IMR-90 (cell line): ENCODE data around the gene SARM1.

Experiments used
- CEBPB ChIP-seq: IDR thresholded peaks from 2 replicates; pipeline ENCODE4 v1.6.1; 2012; ENCODE audit warnings: low read depth, low read length, improper control_type of control experiment
- MAFK ChIP-seq: IDR thresholded peaks from 2 replicates; pipeline ENCODE4 v1.6.1; 2012; ENCODE audit warnings: low read depth, low read length, improper control_type of control experiment
- MAZ ChIP-seq: IDR thresholded peaks from 2 replicates; pipeline ENCODE4 v1.6.1; 2012; ENCODE audit warnings: low read depth, mild to moderate bottlenecking, low read length, improper control_type of control experiment, moderate library complexity, borderline replicate concordance
- POLR2A ChIP-seq: IDR thresholded peaks from 2 replicates; pipeline ENCODE4 v1.6.1; 2012; ENCODE audit warnings: mild to moderate bottlenecking, low read depth, low read length
- RAD21 ChIP-seq: IDR thresholded peaks from 2 replicates; pipeline ENCODE4 v1.6.1; 2012; ENCODE audit warnings: low read length, improper control_type of control experiment
- TF ChIP-seq, protein P1 (sequence below): conservative IDR thresholded peaks from 2 replicates; pipeline ENCODE4 v1.5.1; 2012; ENCODE audit warnings: mild to moderate bottlenecking, low read depth, low read length, improper control_type of control experiment
- TF ChIP-seq, protein P2 (sequence below): fragments of 150-350 bp; IDR thresholded peaks from 2 replicates; pipeline ENCODE4 v1.6.1; 2017; ENCODE audit warnings: mild to moderate bottlenecking, antibody characterized with exemption, low read length, low read depth

DNA sequence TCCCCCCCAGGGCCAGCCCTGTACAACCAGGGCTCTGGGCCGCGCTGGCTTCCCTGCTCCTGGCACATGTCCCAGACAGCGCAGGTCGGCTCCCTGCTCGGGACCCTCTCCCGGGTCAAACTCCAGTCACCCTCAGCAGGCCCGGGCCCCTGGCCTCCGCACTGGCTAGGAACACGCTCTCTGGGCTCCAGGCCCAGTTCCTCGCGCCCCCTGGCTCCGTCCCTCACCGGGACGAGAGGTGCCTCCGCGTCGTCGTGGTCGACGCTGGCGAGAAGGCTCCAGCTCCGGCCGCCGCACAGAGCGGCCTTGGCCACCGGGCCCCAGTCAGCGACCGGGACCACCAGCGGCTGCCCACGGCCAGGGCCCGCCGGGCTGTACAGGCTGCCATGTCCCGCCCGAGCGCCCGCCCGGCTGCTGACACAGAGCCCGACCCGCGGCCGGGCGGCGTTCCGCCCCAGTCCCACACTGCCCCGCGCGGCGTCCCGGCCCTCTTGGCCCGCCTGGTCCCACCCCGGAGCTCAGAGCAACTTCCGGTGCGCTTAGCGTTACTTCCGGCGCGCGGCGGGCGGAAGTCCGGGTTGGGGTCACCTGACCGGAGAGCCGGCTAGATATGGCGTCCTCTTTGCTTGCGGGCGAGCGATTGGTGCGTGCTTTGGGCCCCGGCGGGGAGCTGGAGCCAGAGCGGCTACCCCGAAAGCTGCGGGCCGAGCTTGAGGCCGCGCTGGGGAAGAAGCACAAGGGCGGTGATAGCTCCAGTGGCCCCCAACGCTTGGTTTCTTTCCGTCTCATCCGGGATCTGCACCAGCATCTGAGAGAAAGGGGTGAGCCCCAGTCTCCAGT, 14.2 kb upstream of the SARM1 start, which contains the start of gene POLDIP2:
- TF ChIP-seq, protein P1, sequence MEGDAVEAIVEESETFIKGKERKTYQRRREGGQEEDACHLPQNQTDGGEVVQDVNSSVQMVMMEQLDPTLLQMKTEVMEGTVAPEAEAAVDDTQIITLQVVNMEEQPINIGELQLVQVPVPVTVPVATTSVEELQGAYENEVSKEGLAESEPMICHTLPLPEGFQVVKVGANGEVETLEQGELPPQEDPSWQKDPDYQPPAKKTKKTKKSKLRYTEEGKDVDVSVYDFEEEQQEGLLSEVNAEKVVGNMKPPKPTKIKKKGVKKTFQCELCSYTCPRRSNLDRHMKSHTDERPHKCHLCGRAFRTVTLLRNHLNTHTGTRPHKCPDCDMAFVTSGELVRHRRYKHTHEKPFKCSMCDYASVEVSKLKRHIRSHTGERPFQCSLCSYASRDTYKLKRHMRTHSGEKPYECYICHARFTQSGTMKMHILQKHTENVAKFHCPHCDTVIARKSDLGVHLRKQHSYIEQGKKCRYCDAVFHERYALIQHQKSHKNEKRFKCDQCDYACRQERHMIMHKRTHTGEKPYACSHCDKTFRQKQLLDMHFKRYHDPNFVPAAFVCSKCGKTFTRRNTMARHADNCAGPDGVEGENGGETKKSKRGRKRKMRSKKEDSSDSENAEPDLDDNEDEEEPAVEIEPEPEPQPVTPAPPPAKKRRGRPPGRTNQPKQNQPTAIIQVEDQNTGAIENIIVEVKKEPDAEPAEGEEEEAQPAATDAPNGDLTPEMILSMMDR: 0 out of 2 replicates have a peak, but pooled peaks have one; percentile 5
- TF ChIP-seq, protein P2, sequence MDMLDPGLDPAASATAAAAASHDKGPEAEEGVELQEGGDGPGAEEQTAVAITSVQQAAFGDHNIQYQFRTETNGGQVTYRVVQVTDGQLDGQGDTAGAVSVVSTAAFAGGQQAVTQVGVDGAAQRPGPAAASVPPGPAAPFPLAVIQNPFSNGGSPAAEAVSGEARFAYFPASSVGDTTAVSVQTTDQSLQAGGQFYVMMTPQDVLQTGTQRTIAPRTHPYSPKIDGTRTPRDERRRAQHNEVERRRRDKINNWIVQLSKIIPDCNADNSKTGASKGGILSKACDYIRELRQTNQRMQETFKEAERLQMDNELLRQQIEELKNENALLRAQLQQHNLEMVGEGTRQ: peak; percentile 94
- TF ChIP-seq CEBPB (no peak), POLR2A (peak; percentile 97), RAD21 (0 out of 2 replicates have a peak, but pooled peaks have one; percentile 27), MAZ (peak; percentile 57; the same call in 1 of the 2 replicates), MAFK (no peak)
